Activated CD8-positive, alpha-beta T cell treated with anti-CD3 and anti-CD28 coated beads for 36 hours (primary cell): ENCODE results near the gene PXYLP1. TPM values are rescaled to one million over a fixed set of nuclear protein-coding genes. Genes with fewer than 3 reads are reported as not detected.
"Not testable (repeated sequence)": the region's sequence is repeated elsewhere in the genome, so short reads cannot be mapped to it uniquely, and the experiment has no call there.

Source experiments
- ATAC-seq: fragments of 200-7000 bp; cut with Tn5 transposase; one replicate; pipeline ENCODE4 v1.10.0; 2021; ENCODE audit warnings: mild to moderate bottlenecking, moderate library complexity
- CTCF ChIA-PET: fragments of 350-600 bp; sonication (Branson Sonifier 250); formaldehyde crosslinking; loops from one replicate; lab custom pipeline; 2021; ENCODE audit warnings: antibody characterized with exemption; lab: Charles Lee
- POLR2A ChIA-PET: fragments of 350-600 bp; sonication (Branson Sonifier 250); formaldehyde crosslinking; loops from one replicate; lab custom pipeline; 2021; ENCODE audit warnings: antibody characterized with exemption; lab: Charles Lee
- DNase-seq: peaks from one replicate; pipeline ENCODE4 v3.0.0-alpha.2; 2020
- H3K27ac Mint-ChIP-seq: one replicate; pipeline ENCODE4 v1.8.0; 2021; ENCODE audit warnings: mild to moderate bottlenecking, mixed read lengths
- H3K27me3 Mint-ChIP-seq: one replicate; pipeline ENCODE4 v1.8.0; 2021; ENCODE audit warnings: mixed read lengths
- H3K36me3 Mint-ChIP-seq: one replicate; pipeline ENCODE4 v1.8.0; 2021; ENCODE audit warnings: low read depth, mixed read lengths
- H3K4me1 Mint-ChIP-seq: one replicate; pipeline ENCODE4 v1.8.0; 2021; ENCODE audit warnings: low read depth, mixed read lengths
- H3K4me3 Mint-ChIP-seq: one replicate; pipeline ENCODE4 v1.8.0; 2021; ENCODE audit warnings: mild to moderate bottlenecking, moderate library complexity, mixed read lengths
- H3K9me3 Mint-ChIP-seq: one replicate; pipeline ENCODE4 v1.8.0; 2021; ENCODE audit warnings: mixed read lengths
- intact Hi-C: fragments of 100-400 bp; cut with micrococcal nuclease; formaldehyde crosslinking; loops from one replicate; pipeline ENCODE4 v1.10.0; 2022
- total RNA-seq, 2 experiments: library from RNA; stranded (reverse); gene quantifications; one replicate each; pipeline ENCODE4 v1.2.3, GENCODE V29; 2021
- TF ChIP-seq, protein P1 (sequence below): fragments of 200-600 bp; IDR thresholded peaks from one replicate; pipeline ENCODE4 v1.8.0; 2022; ENCODE audit warnings: antibody characterized with exemption, mild to moderate bottlenecking

PXYLP1 gene
- total RNA-seq, 2 experiments from 2014 or later, result 14.9 to 17.2 TPM

DNA sequence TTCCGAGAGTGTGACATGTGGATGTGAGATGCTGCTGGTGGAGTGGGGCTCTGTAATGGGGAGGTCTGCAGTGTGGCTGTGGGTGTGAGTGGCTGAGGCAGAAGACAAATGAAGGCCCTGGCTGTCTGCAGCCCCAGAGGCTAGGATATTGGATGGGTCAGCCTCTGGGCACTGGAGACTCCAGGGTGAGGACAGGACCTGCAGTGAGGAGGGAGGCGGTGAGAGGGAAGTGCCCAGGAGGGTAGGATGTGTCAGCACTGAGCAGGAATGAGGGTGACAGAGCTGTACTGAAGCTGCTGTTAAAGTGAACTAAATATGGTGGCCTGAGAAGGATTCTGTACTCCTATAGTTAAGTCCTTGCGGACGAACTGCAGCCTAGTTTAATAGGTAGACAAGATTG, 27.3 kb upstream of the PXYLP1 start:
- POLR2A ChIA-PET, result no interaction called here
- H3K4me1 Mint-ChIP-seq, result no peaks in the 10 kb centered on the region
- no peak overlapping the region for H3K4me3 Mint-ChIP-seq
- no peak overlapping the region for H3K27ac Mint-ChIP-seq
- CTCF ChIA-PET, result interaction anchor here (0.9 kb wide), 1 partner anchor 16 kb away, joined by 3 read pairs; no protein-coding TSS in a partner anchor
- no peaks in the 10 kb centered on the region for H3K27me3 Mint-ChIP-seq
- ATAC-seq (no peak), DNase-seq (no peak)
- H3K9me3 Mint-ChIP-seq, result no peaks in the 10 kb centered on the region
- intact Hi-C loops, result no loop called here
- H3K36me3 Mint-ChIP-seq, result no peaks in the 10 kb centered on the region
- TF ChIP-seq, protein P1, sequence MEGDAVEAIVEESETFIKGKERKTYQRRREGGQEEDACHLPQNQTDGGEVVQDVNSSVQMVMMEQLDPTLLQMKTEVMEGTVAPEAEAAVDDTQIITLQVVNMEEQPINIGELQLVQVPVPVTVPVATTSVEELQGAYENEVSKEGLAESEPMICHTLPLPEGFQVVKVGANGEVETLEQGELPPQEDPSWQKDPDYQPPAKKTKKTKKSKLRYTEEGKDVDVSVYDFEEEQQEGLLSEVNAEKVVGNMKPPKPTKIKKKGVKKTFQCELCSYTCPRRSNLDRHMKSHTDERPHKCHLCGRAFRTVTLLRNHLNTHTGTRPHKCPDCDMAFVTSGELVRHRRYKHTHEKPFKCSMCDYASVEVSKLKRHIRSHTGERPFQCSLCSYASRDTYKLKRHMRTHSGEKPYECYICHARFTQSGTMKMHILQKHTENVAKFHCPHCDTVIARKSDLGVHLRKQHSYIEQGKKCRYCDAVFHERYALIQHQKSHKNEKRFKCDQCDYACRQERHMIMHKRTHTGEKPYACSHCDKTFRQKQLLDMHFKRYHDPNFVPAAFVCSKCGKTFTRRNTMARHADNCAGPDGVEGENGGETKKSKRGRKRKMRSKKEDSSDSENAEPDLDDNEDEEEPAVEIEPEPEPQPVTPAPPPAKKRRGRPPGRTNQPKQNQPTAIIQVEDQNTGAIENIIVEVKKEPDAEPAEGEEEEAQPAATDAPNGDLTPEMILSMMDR, result no peak

DNA sequence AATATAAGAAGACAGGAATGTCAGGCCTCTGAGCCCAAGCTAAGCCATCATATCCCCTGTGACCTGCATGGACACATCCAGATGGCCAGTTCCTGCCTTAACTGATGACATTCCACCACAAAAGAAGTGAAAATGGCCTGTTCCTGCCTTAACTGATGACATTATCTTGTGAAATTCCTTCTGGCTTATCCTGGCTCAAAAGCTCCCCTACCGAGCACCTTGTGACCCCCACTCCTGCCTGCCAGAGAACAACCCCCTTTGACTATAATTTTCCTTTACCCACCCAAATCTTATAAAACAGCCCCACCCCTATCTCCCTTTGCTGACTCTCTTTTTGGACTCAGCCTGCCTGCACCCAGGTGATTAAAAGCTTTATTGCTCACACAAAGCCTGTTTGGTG, 20.3 kb upstream of the PXYLP1 start:
- DNase-seq, CTCF ChIA-PET, POLR2A ChIA-PET, intact Hi-C loops, H3K4me3 Mint-ChIP-seq, H3K27ac Mint-ChIP-seq, ATAC-seq, H3K27me3 Mint-ChIP-seq, H3K36me3 Mint-ChIP-seq, H3K9me3 Mint-ChIP-seq, H3K4me1 Mint-ChIP-seq: not testable (repeated sequence)

DNA sequence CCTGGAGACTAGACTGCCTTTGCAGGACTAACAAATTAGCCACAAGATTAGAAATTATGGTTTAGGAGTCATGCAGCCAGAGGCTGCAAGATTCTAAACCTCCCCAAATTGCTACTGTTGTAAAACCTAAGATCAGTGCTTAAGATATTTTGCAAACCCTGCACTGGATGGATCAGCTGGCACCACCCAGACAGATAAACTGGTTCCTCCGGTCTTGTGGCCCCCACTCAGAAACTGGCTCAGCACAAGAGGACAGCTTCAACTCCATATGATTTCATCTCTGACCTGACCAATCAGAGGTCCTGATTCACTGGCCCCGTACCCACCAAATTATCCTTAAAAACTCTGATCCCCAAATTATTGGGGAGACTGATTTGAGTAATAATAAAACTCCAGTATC, 19.5 kb upstream of the PXYLP1 start:
- intact Hi-C loops, result no loop called here
- no peak for ATAC-seq
- H3K4me1 Mint-ChIP-seq, result no peaks in the 10 kb centered on the region
- no peak for DNase-seq
- TF ChIP-seq, protein P1, result no peak
- H3K27me3 Mint-ChIP-seq, result no peaks in the 10 kb centered on the region
- ChIA-PET POLR2A (no interaction called here), CTCF (no interaction called here)
- no peak overlapping the region for H3K27ac Mint-ChIP-seq
- H3K4me3 Mint-ChIP-seq, result no peak overlapping the region
- no peaks in the 10 kb centered on the region for H3K36me3 Mint-ChIP-seq
- H3K9me3 Mint-ChIP-seq, result no peaks in the 10 kb centered on the region

DNA sequence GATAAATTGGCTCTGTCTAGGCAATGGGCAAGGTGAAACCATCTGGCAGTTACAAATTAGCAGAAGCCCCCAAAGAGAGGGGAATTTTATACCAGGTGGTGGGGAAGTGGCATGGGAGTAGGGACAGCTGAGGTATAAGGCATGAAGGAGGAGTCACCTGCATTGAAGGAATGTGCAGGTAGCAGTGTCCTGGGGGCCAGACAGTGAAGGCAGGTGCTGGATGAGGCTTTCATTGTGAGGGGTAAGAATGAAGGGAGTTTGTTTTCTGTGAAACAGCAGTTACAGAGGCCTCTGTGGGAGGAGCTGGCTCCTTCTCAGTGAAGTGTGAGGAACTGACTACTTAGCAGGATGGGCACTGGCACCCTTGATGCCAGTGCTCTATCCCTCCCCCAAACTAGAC, 19.1 kb upstream of the PXYLP1 start:
- ChIA-PET CTCF (no interaction called here), POLR2A (no interaction called here)
- H3K27me3 Mint-ChIP-seq, result no peaks in the 10 kb centered on the region
- no peaks in the 10 kb centered on the region for H3K36me3 Mint-ChIP-seq
- TF ChIP-seq, protein P1, result no peak
- H3K4me1 Mint-ChIP-seq, result no peaks in the 10 kb centered on the region
- no peak for ATAC-seq
- no peak overlapping the region for H3K4me3 Mint-ChIP-seq
- no peak overlapping the region for H3K27ac Mint-ChIP-seq
- no peaks in the 10 kb centered on the region for H3K9me3 Mint-ChIP-seq
- intact Hi-C loops, result no loop called here
- DNase-seq, result no peak

DNA sequence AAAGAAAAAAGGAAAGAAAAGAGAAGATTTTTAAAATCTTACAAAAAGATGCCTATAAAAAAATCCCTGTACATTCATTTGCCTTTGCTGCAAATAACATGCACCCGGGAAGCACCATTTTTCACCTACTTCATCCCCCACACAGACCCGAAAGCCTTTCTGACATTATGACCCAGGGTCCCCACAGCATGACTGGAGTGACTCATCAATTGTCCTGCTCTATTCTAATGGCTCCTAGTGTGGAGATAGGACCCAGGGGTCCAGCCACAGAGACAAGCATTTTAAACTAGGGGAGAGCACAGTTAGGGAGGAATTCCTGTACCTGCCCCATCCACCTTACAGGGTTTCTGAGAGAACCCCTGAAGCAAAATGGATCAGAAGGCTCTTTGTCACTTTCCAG, 14.7 kb upstream of the PXYLP1 start:
- H3K4me3 Mint-ChIP-seq, result no peak overlapping the region
- ChIA-PET POLR2A (no interaction called here), CTCF (interaction anchor here (0.6 to 1.6 kb wide), 3 partner anchors 15 to 231 kb away, joined by 3 to 6 read pairs (median 3); partner anchors contain the start of gene PXYLP1)
- DNase-seq (no peak), ATAC-seq (no peak)
- no peaks in the 10 kb centered on the region for H3K9me3 Mint-ChIP-seq
- TF ChIP-seq, protein P1, result no peak
- intact Hi-C loops, result no loop called here
- H3K27me3 Mint-ChIP-seq, result no peaks in the 10 kb centered on the region
- H3K36me3 Mint-ChIP-seq, result no peaks in the 10 kb centered on the region
- no peak overlapping the region for H3K27ac Mint-ChIP-seq
- H3K4me1 Mint-ChIP-seq, result no peaks in the 10 kb centered on the region

DNA sequence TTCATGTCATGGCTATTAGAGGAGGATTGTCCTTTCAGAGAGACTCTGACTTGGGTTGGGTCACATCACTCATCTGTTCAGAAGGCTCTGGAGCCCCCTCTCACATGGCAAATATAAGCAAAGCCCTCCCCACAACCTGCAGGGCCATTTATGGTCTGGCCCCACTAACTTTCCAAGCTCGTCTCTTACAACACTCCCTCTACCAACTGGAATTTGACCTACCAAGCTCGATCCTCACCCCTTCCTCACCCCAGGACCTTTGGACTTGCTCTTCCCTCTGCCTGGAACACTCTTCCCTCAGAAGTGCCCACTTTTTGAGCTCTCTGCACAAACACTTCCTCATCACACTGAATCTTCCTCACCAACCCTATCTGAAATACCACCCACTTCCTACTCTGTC, 14.2 kb upstream of the PXYLP1 start:
- intact Hi-C loops, result no loop called here
- TF ChIP-seq, protein P1, result no peak
- no peaks in the 10 kb centered on the region for H3K27me3 Mint-ChIP-seq
- no peak overlapping the region for H3K27ac Mint-ChIP-seq
- no peaks in the 10 kb centered on the region for H3K4me1 Mint-ChIP-seq
- no peak for ATAC-seq
- no peaks in the 10 kb centered on the region for H3K36me3 Mint-ChIP-seq
- CTCF ChIA-PET, result interaction anchor here (1.1 to 1.6 kb wide), 2 partner anchors 13 to 14 kb away, joined by 4 to 6 read pairs; partner anchors contain the start of gene PXYLP1
- H3K9me3 Mint-ChIP-seq, result no peaks in the 10 kb centered on the region
- no peak for DNase-seq
- no peak overlapping the region for H3K4me3 Mint-ChIP-seq
- POLR2A ChIA-PET, result no interaction called here
